SK-N-MC (cell line): ENCODE results near the gene KRTAP10-3.

ENCODE experiments used
- EZH2 ChIP-seq: fragments of 200-600 bp; sonication (generic); IDR thresholded peaks from one replicate; pipeline ENCODE4 v1.6.1; 2017; ENCODE audit warnings: antibody characterized with exemption
- FOXP2 ChIP-seq: optimal IDR thresholded peaks from 2 replicates; pipeline ENCODE3; 2011; ENCODE audit warnings: mild to moderate bottlenecking, moderate library complexity; ENCODE audit not compliant: insufficient read depth; ENCODE audit errors: extremely low read length, control extremely low read depth
- POLR2AphosphoS5 ChIP-seq: IDR thresholded peaks from 2 replicates; pipeline ENCODE4 v1.6.1; 2012; ENCODE audit warnings: mild to moderate bottlenecking, low read depth, low read length, borderline replicate concordance

DNA sequence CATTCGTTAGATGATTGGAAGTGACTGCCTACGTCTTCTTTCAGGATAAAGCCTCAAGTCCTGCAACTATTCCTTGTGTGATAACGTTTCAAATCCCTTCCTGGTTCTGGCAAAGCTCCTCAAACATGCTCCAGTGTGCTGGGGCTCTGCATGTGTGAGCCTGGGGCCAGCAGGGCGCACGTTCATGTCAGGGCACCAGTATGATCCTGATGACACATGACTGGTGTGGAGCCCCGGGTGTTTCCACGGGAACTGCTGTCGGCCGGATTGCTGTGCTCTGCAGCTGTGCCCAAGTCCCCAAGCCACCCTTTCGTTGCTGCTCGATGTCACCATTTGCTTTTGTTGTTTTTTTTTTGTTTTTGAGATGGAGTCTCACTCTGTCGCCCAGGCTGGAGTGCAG is 39.9 kb downstream of the KRTAP10-3 start:
- TF ChIP-seq POLR2AphosphoS5 (no peak), EZH2 (no peak), FOXP2 (no peak)
